ENCODE measurements around the gene XRCC1. TPM values are rescaled to one million over a fixed set of nuclear protein-coding genes. Genes with fewer than 3 reads are reported as not detected.

XRCC1 gene
- total and polyA plus RNA-seq, 9 donors = 16.8 to 39.9 (median 28.4) TPM

DNA sequence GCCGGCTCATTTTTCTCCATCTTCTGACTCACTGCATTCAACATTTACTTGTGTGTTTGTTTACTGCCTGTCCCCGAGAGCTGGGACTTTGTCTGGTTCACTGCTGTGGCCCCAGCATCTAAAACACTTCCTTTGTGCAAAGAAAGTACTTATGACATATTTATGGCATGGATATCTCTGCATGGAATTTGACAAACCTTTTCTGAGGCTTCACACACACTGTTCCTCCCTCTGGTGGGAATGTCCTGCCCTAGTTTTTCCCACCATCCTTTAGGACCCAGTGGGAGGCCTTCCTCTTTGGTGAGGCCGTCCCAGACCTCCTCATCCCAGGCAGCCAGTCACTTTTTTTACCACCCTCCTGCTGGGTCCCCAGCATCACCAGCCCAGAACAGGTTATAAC, 35.2 kb upstream of the XRCC1 start:
- Histone ChIP-seq H3K4me1 (ENCODE audit: insufficient read depth) (no peaks in the 10 kb centered on the region), H3K27me3 (no peaks in the 10 kb centered on the region), H3K4me3 (no peak overlapping the region), H3K9me3 (no peaks in the 10 kb centered on the region), H3K36me3 (no peaks in the 10 kb centered on the region), H3K27ac (no peak overlapping the region)
- intact Hi-C loops (cut with DNase I) = no loop called here
- 60 to 73% (median 69%) methylated on average over 3 of the region's 3 CpGs for WGBS, 3 donors
- DNase-seq = no peak
- TF ChIP-seq EP300 (IDR thresholded peaks at IDR 0.05) = no peak

DNA sequence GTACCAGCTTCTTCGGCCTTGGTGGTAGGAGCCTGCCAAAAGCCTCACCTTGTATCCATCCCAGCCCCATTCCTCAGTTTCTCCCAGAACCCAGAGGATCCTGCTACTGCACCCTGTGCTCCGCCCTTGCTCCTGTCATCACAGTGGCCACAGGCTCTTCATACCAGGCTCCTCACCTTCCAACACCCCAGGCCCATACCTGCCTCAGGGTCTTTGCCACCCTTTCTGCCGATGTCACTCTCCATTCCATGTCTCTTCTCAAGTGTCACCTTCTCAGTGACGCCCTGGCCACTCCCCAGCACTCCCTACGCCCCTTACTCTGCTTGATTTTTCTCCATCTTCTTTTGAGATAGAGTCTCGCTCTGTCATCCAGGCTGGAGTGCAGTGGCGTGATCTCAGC, 34.5 kb upstream of the XRCC1 start:
- intact Hi-C loops (cut with DNase I) = loop anchor here in 1 of 4 donors (10.0 kb wide), 1 partner anchor 45 kb away; no protein-coding TSS in a partner anchor
- Histone ChIP-seq H3K4me3 (no peak overlapping the region), H3K27ac (no peak overlapping the region), H3K4me1 (ENCODE audit: insufficient read depth) (no peaks in the 10 kb centered on the region), H3K9me3 (no peaks in the 10 kb centered on the region), H3K36me3 (no peaks in the 10 kb centered on the region), H3K27me3 (no peaks in the 10 kb centered on the region)
- TF ChIP-seq EP300 (IDR thresholded peaks at IDR 0.05) (no peak), POLR2A (IDR thresholded peaks at IDR 0.05) (no peak)
- TF ChIP-seq, protein P1, sequence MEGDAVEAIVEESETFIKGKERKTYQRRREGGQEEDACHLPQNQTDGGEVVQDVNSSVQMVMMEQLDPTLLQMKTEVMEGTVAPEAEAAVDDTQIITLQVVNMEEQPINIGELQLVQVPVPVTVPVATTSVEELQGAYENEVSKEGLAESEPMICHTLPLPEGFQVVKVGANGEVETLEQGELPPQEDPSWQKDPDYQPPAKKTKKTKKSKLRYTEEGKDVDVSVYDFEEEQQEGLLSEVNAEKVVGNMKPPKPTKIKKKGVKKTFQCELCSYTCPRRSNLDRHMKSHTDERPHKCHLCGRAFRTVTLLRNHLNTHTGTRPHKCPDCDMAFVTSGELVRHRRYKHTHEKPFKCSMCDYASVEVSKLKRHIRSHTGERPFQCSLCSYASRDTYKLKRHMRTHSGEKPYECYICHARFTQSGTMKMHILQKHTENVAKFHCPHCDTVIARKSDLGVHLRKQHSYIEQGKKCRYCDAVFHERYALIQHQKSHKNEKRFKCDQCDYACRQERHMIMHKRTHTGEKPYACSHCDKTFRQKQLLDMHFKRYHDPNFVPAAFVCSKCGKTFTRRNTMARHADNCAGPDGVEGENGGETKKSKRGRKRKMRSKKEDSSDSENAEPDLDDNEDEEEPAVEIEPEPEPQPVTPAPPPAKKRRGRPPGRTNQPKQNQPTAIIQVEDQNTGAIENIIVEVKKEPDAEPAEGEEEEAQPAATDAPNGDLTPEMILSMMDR (IDR thresholded peaks at IDR 0.05) = no peak
- WGBS, 3 donors = 79 to 92% (median 90%) methylated on average over 7 of the region's 7 CpGs
- DNase-seq = no peak

DNA sequence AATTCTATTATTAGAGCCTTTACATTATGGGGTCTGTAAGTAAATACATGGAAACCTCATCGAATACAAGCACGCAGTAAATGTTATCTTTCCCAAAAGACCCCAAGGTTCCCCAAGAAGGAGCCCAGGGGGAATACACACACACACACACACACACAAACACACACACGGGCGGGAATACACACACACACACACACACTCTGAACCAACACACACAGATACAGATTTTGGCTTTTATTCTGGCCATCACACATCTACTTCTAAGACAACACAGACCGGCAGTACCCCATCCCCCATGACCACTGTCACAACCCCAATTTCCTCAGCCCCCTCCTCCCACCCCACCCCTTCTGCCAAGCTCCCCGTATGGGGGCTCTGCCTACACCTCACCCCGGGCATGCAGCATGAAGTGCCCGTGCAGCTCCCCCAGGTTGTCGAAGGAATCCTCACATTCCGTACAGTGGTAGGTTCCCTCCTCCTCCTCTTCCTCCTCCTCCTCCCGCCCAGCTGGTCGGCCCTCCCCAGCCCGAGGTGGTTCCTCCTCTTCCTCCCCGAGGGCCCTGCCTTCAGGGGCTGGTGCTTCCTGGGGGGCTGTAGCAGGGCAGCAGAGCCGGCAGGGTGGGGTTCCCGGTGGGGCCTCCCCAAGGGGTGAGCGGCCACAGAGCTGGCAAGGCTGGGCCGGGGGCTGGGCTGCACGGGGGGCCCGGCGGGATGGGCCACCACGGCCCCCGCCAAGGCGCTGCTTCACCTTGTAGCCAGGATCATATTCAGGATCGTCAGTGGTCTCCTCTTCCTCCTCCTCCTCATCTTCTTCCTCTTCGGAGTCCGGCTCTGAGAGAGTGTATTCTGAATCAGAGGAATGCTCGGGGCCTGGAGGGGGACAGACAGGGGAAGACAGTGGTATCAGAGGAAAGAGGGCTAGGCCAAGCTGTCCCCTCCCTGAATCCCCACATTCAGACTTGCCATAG, 32.2 kb upstream of the XRCC1 start:
- 65 to 66% (median 66%) methylated on average over 28 of the region's 28 CpGs for WGBS, 3 donors
- no peak overlapping the region for H3K27ac ChIP-seq
- H3K4me1 ChIP-seq (ENCODE audit: insufficient read depth) = no peaks in the 10 kb centered on the region
- no peak overlapping the region for H3K4me3 ChIP-seq
- intact Hi-C loops (cut with DNase I) = loop anchor here in 1 of 4 donors (10.0 kb wide), 1 partner anchor 47 kb away; no protein-coding TSS in a partner anchor
- H3K36me3 ChIP-seq = no peaks in the 10 kb centered on the region
- H3K27me3 ChIP-seq = no peaks in the 10 kb centered on the region
- DNase-seq = no peak
- no peaks in the 10 kb centered on the region for H3K9me3 ChIP-seq
- no peak for TF ChIP-seq EP300 (IDR thresholded peaks at IDR 0.05)
- no peak for TF ChIP-seq POLR2A (IDR thresholded peaks at IDR 0.05)
- TF ChIP-seq, protein P1 (IDR thresholded peaks at IDR 0.05) = no peak

DNA sequence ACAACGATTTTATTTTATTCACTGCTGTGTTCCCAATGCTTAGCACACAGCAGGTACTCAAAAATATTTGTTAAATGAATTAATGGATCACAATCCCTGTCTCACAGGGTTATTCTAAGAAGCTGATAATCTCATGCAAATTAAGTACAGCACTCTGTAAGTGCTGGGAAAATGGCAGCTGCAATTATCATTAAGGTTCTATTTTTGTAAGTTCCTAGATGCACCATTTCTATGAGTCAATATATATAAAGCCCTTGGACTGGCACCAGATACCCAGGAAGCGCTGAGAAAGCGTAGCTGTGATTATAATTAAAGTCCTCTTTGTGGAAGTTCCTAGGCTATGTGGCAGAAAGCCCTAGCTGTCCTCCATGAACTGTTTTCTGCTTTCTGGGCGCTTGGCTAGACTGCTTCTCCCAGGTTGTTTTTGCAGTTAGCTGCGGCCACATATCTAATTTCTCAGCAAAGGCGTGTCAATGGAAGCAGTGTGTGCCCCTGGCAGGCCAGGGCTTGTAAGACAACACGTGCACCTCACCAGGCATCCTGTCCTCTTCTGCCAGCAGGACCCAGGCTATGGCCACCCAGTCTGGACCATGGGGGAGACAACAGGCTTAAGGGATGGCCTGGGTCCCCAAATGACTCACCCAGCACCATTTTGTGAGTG, 31.4 kb upstream of the XRCC1 start:
- WGBS, 3 donors = 83 to 85% (median 85%) methylated on average over 7 of the region's 7 CpGs
- H3K27ac ChIP-seq = no peak overlapping the region

More for the DNA sequence above, 31.4 kb upstream of the XRCC1 start:
- Histone ChIP-seq H3K4me3 (no peak overlapping the region), H3K36me3 (no peaks in the 10 kb centered on the region), H3K4me1 (ENCODE audit: insufficient read depth) (no peaks in the 10 kb centered on the region), H3K27me3 (no peaks in the 10 kb centered on the region), H3K9me3 (no peaks in the 10 kb centered on the region)
- TF ChIP-seq EP300 (IDR thresholded peaks at IDR 0.05) (no peak), POLR2A (IDR thresholded peaks at IDR 0.05) (no peak)
- TF ChIP-seq, protein P1 (IDR thresholded peaks at IDR 0.05) = no peak
- no peak for DNase-seq
- intact Hi-C loops (cut with DNase I) = loop anchor here in 1 of 4 donors (10.0 kb wide), 1 partner anchor 48 kb away; no protein-coding TSS in a partner anchor
